ENCODE data around the gene STK39. TPM values are rescaled to one million over a fixed set of nuclear protein-coding genes. Genes with fewer than 3 reads are reported as not detected.
A peak's percentile ranks its signal among the peaks of the same experiment; 100 is the strongest.

Gene STK39
- total RNA-seq, 1 experiment from 2014 or later, result 22.1 TPM

GRCh38 chr2:167981945-167982344 is 265.4 kb downstream of the STK39 start:
- no peak overlapping the region for H2AFZ ChIP-seq (ENCODE audit: low read length)
- Mint-ChIP-seq H3K27ac (0 out of 7 replicates have a peak overlapping the region, but pooled peaks of 1 of the 3 experiments have one; percentile 24), H3K4me1 (peaks cover 35% of the 10 kb centered on the region in 2 experiments), H3K27me3 (ENCODE audit: low read depth) (no peaks in the 10 kb centered on the region), H3K9me3 (0 out of 5 replicates have a peak, but pooled peaks cover 0 to 3% of the 10 kb centered on the region in 2 experiments), H3K36me3 (ENCODE audit: insufficient read depth in 1 of 3, low read depth in 3 of 3) (peaks cover 0 to 7% (median 0%) of the 10 kb centered on the region in 3 experiments; a peak in 2 of 7 replicates), H3K4me3 (no peak overlapping the region)
- no peaks in the 10 kb centered on the region for H3K79me2 ChIP-seq (ENCODE audit: insufficient read depth, low read length)
- no peak overlapping the region for H3K4ac ChIP-seq (ENCODE audit: low read depth, low read length)
- no peak overlapping the region for H3T11ph ChIP-seq (ENCODE audit: low read length)
- no peak overlapping the region for H2BK20ac ChIP-seq (ENCODE audit: low read depth, low read length, poor library complexity, severe bottlenecking)
- no peaks in the 10 kb centered on the region for H4K20me1 ChIP-seq (ENCODE audit: control insufficient read depth, insufficient read depth, insufficient read length)
- no peak overlapping the region for H4K8ac ChIP-seq (replicated peaks; ENCODE audit: insufficient read length, low read depth, low read length)
- H3K56ac ChIP-seq (ENCODE audit: insufficient read length, low read depth, low read length), result no peak overlapping the region
- H3K4me2 ChIP-seq (ENCODE audit: insufficient read depth, insufficient read length, low read length), result no peak overlapping the region
- no peak overlapping the region for H2BK5ac ChIP-seq (ENCODE audit: insufficient read length, low read length)
- H3K9ac ChIP-seq (ENCODE audit: extremely low read depth, insufficient read length, low read length), result no peak overlapping the region
- peak overlapping the region; percentile 64 for H4K5ac ChIP-seq (ENCODE audit: insufficient read length, low read depth, low read length)
- no peak overlapping the region for H2BK12ac ChIP-seq (ENCODE audit: insufficient read length, low read depth, low read length)
- TF ChIP-seq, protein P1, sequence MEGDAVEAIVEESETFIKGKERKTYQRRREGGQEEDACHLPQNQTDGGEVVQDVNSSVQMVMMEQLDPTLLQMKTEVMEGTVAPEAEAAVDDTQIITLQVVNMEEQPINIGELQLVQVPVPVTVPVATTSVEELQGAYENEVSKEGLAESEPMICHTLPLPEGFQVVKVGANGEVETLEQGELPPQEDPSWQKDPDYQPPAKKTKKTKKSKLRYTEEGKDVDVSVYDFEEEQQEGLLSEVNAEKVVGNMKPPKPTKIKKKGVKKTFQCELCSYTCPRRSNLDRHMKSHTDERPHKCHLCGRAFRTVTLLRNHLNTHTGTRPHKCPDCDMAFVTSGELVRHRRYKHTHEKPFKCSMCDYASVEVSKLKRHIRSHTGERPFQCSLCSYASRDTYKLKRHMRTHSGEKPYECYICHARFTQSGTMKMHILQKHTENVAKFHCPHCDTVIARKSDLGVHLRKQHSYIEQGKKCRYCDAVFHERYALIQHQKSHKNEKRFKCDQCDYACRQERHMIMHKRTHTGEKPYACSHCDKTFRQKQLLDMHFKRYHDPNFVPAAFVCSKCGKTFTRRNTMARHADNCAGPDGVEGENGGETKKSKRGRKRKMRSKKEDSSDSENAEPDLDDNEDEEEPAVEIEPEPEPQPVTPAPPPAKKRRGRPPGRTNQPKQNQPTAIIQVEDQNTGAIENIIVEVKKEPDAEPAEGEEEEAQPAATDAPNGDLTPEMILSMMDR (conservative IDR thresholded peaks at IDR 0.05), result no peak
- H3K79me1 ChIP-seq (ENCODE audit: insufficient read depth, low read depth, low read length, poor library complexity, severe bottlenecking), result no peaks in the 10 kb centered on the region
- no peak overlapping the region for H4K91ac ChIP-seq (ENCODE audit: insufficient read length, low read depth, low read length)
- DNase-seq, result no peak
- no peaks in the 10 kb centered on the region for H3K9me3 ChIP-seq (ENCODE audit: control insufficient read depth, low read depth, low read length)
- H3K18ac ChIP-seq (ENCODE audit: insufficient read length, low read depth, low read length), result no peak overlapping the region
- no peak overlapping the region for H2BK120ac ChIP-seq (ENCODE audit: low read depth, low read length, poor library complexity, severe bottlenecking)
- H3K4me1 ChIP-seq (ENCODE audit: insufficient read depth, low read length), result no peaks in the 10 kb centered on the region
- no peaks in the 10 kb centered on the region for H3K23me2 ChIP-seq (ENCODE audit: insufficient read length, low read depth, low read length, poor library complexity, severe bottlenecking)
- H3K27me3 ChIP-seq (ENCODE audit: insufficient read depth, low read length), result no peaks in the 10 kb centered on the region
- H2AK5ac ChIP-seq (ENCODE audit: insufficient read length, low read length), result no peak overlapping the region
- H3K27ac ChIP-seq (ENCODE audit: insufficient read length, low read depth, low read length), result no peak overlapping the region
- no peak overlapping the region for H3K14ac ChIP-seq (ENCODE audit: insufficient read depth, low read length)
- no CpG with 5 or more reads among the region's 5 CpGs for WGBS (ENCODE audit: extremely low coverage, insufficient read length, low lambda C conversion rate)
- H3K23ac ChIP-seq (ENCODE audit: insufficient read length, low read depth, low read length), result no peak overlapping the region
- H2BK15ac ChIP-seq (ENCODE audit: low read depth, low read length), result no peak overlapping the region
